ENCODE data around the gene ADIPOR1.

Gene ADIPOR1

DNA sequence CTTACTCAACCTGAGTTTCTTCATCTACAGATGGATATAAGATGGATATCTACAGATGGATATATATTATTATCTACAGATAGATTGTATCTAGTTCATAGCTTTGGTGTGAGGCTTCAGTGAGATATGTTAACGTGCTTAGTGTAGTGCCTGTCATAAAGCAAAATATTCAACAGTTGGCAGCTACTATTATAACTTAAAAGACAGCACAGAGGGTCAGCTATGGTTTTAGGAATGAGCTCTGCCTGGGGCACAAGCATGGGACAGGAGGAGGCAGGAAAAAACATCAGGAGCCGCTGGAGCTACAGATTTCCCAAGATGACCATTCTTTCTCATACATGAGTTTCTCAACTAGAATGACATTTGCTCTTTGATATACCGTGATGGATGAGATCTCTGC lies 10.2 kb upstream of the ADIPOR1 start:
- no peak for TF ChIP-seq CTCF (conservative IDR thresholded peaks at IDR 0.05; ENCODE audit: low read length)
- no peak overlapping the region for H3K4me3 ChIP-seq (ENCODE audit: low read length)
- DNase-seq (ENCODE audit: low read depth) = no peak

DNA sequence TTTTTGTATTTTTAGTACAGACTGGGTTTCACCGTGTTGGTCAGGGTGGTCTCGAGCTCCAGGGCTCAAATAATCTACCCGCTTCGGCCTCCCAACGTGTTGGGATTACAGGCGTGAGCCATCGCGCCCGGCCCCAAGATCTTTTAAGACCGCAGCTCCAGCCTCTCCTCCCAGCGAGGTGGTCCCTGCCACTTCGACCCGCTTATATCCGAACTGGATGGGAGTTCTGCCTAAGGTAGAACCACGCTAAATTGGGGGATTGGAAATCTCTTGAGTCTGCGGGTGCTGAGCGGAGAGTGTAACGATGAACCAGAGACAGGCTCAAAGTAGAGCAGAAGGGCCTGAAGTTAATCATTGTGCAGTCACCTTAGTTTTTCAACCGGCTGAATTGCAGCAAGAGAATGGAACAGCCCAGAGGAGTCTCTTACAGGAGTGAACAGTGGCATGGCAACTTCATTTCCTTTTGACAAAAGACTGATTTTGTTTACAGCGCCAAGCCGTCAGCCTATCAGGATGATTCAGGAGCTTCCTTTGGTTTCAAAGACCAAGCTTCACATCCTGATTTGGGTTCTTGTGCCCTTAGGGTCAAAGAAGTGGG lies 9.7 kb upstream of the ADIPOR1 start:
- no peak for TF ChIP-seq CTCF (conservative IDR thresholded peaks at IDR 0.05; ENCODE audit: low read length)
- peak overlapping the region; percentile 64 for H3K4me3 ChIP-seq (ENCODE audit: low read length)
- DNase-seq (ENCODE audit: low read depth) = no peak

DNA sequence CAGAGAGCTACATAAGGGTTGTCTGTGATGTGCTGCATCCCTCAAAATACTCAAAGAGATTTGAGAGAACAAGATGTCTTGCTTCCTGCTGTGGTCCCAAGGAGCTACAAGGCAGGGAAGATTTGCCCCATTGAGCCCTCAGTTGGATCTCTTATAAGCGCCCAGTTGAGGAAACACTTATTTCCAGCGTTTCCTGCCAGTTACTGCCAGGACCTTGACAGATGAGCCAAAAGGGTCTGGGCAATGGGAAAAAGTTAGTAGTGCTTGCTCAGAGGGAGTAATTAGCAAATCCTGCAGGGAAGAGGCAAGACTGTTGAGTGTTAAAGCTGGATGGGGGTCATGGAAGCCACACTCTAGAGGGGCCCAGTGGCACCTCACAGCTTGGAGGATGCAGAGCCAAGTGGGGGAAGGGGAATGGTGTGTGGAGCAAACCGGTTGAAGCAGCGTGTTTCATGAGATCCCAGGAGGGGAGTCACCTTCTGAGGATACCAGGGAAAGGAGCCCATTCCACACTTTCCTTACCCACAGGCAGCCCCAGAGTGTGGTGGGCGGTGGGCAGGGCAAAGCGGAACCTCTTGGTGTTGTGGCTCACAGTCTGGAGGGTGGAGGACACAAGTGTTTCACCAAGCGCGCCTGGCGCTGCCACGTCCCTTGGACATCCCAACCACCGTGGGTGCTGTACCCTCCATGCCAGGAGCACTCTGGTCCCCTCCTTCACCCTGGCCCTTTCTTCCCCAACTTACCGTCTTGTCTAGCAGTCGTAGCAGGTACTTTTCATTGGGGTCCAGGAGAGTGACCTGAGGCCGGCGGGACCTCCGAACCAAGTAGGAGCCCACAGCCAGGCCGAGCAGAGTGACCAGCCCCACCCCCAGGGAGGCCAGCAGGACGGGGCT lies 8.1 kb upstream of the ADIPOR1 start:
- DNase-seq (ENCODE audit: low read depth) = no peak
- no peak for TF ChIP-seq CTCF (conservative IDR thresholded peaks at IDR 0.05; ENCODE audit: low read length)
- peak overlapping the region; percentile 93 for H3K4me3 ChIP-seq (ENCODE audit: low read length)

DNA sequence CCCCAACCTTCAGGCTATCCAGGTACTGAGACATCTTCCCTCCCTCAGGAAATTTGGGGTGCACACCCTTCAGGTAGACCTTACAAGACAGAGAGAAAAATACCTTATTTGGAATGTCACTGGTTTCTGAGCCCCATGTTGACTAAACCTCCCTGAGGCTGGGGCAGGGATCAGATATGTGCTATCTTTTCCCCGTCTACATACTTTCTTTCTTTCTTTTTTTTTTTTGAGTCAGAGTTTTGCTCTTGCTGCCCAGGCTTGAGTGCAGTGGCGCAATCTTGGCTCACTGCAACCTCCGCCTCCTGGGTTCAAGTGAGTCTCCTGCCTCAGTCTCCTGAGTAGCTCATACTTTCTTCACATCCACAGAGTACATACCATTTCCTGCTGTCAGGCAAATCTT lies 7.3 kb upstream of the ADIPOR1 start:
- no peak for DNase-seq (ENCODE audit: low read depth)
- TF ChIP-seq CTCF (conservative IDR thresholded peaks at IDR 0.05; ENCODE audit: low read length) = no peak
- no peak overlapping the region for H3K4me3 ChIP-seq (ENCODE audit: low read length)

DNA sequence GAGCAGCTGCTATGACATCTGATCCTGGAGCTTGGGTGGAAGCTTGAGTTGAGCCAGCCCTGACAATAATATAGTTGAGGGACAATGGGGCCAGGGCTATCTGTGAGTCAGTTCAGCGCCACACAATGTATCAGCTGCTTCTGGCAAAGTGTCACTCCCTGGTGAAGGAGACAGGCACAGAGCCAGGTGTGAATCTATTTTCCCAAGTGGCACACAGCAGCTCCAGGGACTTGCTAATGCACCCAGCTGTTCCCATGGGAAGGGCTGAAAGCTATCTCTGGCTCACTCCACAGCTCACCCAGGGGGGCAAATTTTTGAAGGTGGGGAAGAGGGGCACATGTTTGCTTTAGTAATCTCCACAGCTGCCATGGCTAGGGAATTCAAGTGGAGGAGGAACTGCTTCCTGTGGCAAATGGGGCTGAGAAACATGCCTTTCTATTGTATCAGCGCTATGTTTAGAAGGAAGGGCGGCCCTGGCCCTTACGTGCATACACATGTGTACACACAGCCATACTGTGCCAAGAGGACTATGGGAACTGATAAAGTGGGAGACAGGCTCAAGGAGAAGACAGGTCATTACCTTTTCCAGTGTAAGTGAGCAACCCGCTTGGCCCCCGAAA lies 6.8 kb upstream of the ADIPOR1 start:
- H3K4me3 ChIP-seq (ENCODE audit: low read length) = no peak overlapping the region
- no peak for TF ChIP-seq CTCF (conservative IDR thresholded peaks at IDR 0.05; ENCODE audit: low read length)
- peak; percentile 26 for DNase-seq (ENCODE audit: low read depth)

DNA sequence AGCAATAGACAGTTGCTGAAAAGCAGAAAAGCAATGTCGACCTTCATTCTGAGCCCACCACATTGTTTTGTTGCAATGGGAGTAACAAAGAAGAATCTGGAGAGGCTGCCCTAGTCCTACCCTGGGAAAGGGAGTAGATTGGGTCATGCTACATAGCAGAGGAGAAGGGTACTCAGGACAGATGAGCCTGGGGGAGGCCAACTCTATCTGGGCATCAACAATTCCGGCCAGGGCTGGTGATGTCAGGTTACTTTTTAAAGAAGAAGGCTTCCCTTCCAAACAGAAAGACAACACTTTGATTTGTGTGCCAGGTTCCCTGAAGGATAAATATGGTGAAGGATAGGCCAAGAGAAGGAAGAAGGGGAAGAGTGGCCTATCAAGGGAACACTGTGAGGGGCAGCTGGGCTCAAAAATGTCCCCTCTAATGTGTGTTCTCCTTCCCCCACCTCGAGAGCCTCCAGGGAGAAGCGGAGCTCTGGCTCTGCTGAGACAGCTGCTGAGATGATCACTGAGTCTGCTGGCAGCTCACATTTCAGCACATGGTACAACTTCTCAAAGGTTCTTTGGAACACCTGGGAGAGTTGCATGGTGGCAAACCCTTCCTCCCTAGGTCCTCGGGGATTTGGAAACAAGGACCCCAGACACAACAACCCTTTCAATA lies 3.2 kb upstream of the ADIPOR1 start:
- H3K4me3 ChIP-seq (ENCODE audit: low read length) = no peak overlapping the region
- no peak for TF ChIP-seq CTCF (conservative IDR thresholded peaks at IDR 0.05; ENCODE audit: low read length)
- no peak for DNase-seq (ENCODE audit: low read depth)

All from AG10803 (cell line).